Suprapubic skin (tissue), 4 donors: ENCODE measurements around the gene MTG2. TPM values are rescaled to one million over a fixed set of nuclear protein-coding genes. Genes with fewer than 3 reads are reported as not detected.

ENCODE experiments used
- DNase-seq, 2 donors: peaks; one replicate each; pipeline ENCODE4 v3.0.0-alpha.2; 2019; ENCODE audit warnings: low spot score in 2 of 2
- H3K27ac ChIP-seq: fragments of 200-600 bp; sonication (generic); one replicate; pipeline ENCODE4 v1.5.1; 2019
- H3K27me3 ChIP-seq: fragments of 200-600 bp; sonication (generic); one replicate; pipeline ENCODE4 v1.5.1; 2019
- H3K36me3 ChIP-seq: fragments of 200-600 bp; sonication (generic); one replicate; pipeline ENCODE4 v1.5.1; 2019
- H3K4me1 ChIP-seq: fragments of 200-600 bp; sonication (generic); one replicate; pipeline ENCODE4 v1.5.1; 2019
- H3K4me3 ChIP-seq: fragments of 200-600 bp; sonication (generic); one replicate; pipeline ENCODE4 v1.5.1; 2019; ENCODE audit warnings: mild to moderate bottlenecking
- H3K9me3 ChIP-seq: fragments of 200-600 bp; sonication (generic); one replicate; pipeline ENCODE4 v1.5.1; 2019
- CTCF ChIP-seq, 2 donors: fragments of 200-600 bp in 1 of 2; fragments of 450-650 bp in 1 of 2; sonication (generic) in 1 of 2; IDR thresholded peaks; one replicate each; pipeline ENCODE4 v1.5.1; 2016 to 2019; ENCODE audit warnings: antibody characterized with exemption in 2 of 2, mild to moderate bottlenecking in 1 of 2, moderate library complexity in 1 of 2
- EP300 ChIP-seq: sonication (generic); formaldehyde crosslinking; IDR thresholded peaks from one replicate; pipeline ENCODE4 v1.6.1; 2017; ENCODE audit warnings: antibody characterized with exemption
- POLR2A ChIP-seq, 2 donors: fragments of 450-650 bp; IDR thresholded peaks; one replicate each; pipeline ENCODE4 v1.6.1; 2017; ENCODE audit warnings: antibody characterized with exemption in 2 of 2, mild to moderate bottlenecking in 2 of 2, moderate library complexity in 2 of 2
- POLR2AphosphoS5 ChIP-seq, 3 donors: sonication (generic); formaldehyde crosslinking; IDR thresholded peaks; one replicate each; pipeline ENCODE4 v1.6.1; 2017; ENCODE audit warnings: antibody characterized with exemption in 3 of 3
- WGBS: methylation state at CpG from one replicate; pipeline ENCODE4 v1.1.5; 2018; 5-methylcytosine and 5-hydroxymethylcytosine counted together
- total RNA-seq, 4 donors: library from RNA; depleted of rRNA; stranded (reverse); fragments of >200 nt; gene quantifications; one replicate each; pipeline ENCODE4 v1.1.0, GENCODE V29; 2016

The MTG2 gene
- total RNA-seq, 4 donors from 2014 or later: 19.1 to 43.0 (median 30.3) TPM

GRCh38 chr20:62238569-62239277 is 55.9 kb downstream of the MTG2 start:
- H3K9me3 ChIP-seq: no peaks in the 10 kb centered on the region
- peak overlapping the region; percentile 67 for H3K4me3 ChIP-seq
- peak overlapping the region; percentile 97 for H3K27ac ChIP-seq
- no peak for TF ChIP-seq CTCF (IDR thresholded peaks at IDR 0.05)
- no peak for TF ChIP-seq POLR2A (IDR thresholded peaks at IDR 0.05)
- TF ChIP-seq POLR2AphosphoS5 (IDR thresholded peaks at IDR 0.05): no peak
- TF ChIP-seq EP300: no peak
- 0% methylated on average over 16 of the region's 70 CpGs for WGBS
- peaks cover 72% of the 10 kb centered on the region for H3K4me1 ChIP-seq
- peaks cover 4% of the 10 kb centered on the region for H3K36me3 ChIP-seq
- peaks cover 4% of the 10 kb centered on the region for H3K27me3 ChIP-seq
- DNase-seq: no peak

- H3K4me3 ChIP-seq: peak overlapping the region; percentile 67
- H3K27ac ChIP-seq: peak overlapping the region; percentile 97
- H3K4me1 ChIP-seq: peaks cover 71% of the 10 kb centered on the region
- H3K36me3 ChIP-seq: peaks cover 4% of the 10 kb centered on the region
- DNase-seq: no peak
- 28% methylated on average over 20 of the region's 23 CpGs for WGBS
- H3K9me3 ChIP-seq: no peaks in the 10 kb centered on the region
- H3K27me3 ChIP-seq: no peaks in the 10 kb centered on the region
- TF ChIP-seq POLR2AphosphoS5 (IDR thresholded peaks at IDR 0.05) (no peak), POLR2A (IDR thresholded peaks at IDR 0.05) (no peak), CTCF (IDR thresholded peaks at IDR 0.05) (no peak), EP300 (no peak)
Observed at GRCh38 chr20:62239278-62239879, 56.6 kb downstream of the MTG2 start.

GRCh38 chr20:62240020-62240685 is 57.3 kb downstream of the MTG2 start:
- Histone ChIP-seq H3K4me1 (peaks cover 68% of the 10 kb centered on the region), H3K4me3 (peak overlapping the region; percentile 67), H3K9me3 (no peaks in the 10 kb centered on the region), H3K36me3 (peaks cover 4% of the 10 kb centered on the region), H3K27ac (peak overlapping the region; percentile 97), H3K27me3 (no peaks in the 10 kb centered on the region)
- TF ChIP-seq EP300 (no peak), POLR2A (IDR thresholded peaks at IDR 0.05) (no peak), POLR2AphosphoS5 (IDR thresholded peaks at IDR 0.05) (no peak), CTCF (IDR thresholded peaks at IDR 0.05) (no peak)
- no peak for DNase-seq
- 82% methylated on average over 13 of the region's 13 CpGs for WGBS

GRCh38 chr20:62241506-62241905 is 58.7 kb downstream of the MTG2 start:
- Histone ChIP-seq H3K4me1 (peaks cover 74% of the 10 kb centered on the region), H3K36me3 (peaks cover 4% of the 10 kb centered on the region), H3K27me3 (no peaks in the 10 kb centered on the region), H3K27ac (peak overlapping the region; percentile 83), H3K4me3 (no peak overlapping the region), H3K9me3 (no peaks in the 10 kb centered on the region)
- no peak for DNase-seq
- TF ChIP-seq CTCF (IDR thresholded peaks at IDR 0.05) (no peak), POLR2AphosphoS5 (IDR thresholded peaks at IDR 0.05) (peak in 1 of 3 donors; percentile 8)
- WGBS: 48% methylated on average over 9 of the region's 10 CpGs

GRCh38 chr20:62242176-62242575 is 59.3 kb downstream of the MTG2 start:
- Histone ChIP-seq H3K27ac (peak overlapping the region; percentile 83), H3K4me3 (no peak overlapping the region)
- TF ChIP-seq EP300 (no peak), POLR2A (IDR thresholded peaks at IDR 0.05) (no peak), CTCF (IDR thresholded peaks at IDR 0.05) (no peak), POLR2AphosphoS5 (IDR thresholded peaks at IDR 0.05) (no peak)

More at GRCh38 chr20:62242176-62242575, 59.3 kb downstream of the MTG2 start:
- H3K9me3 ChIP-seq: no peaks in the 10 kb centered on the region
- peaks cover 75% of the 10 kb centered on the region for H3K4me1 ChIP-seq
- no peak for DNase-seq
- 77% methylated on average over 6 of the region's 6 CpGs for WGBS
- no peaks in the 10 kb centered on the region for H3K27me3 ChIP-seq
- peaks cover 4% of the 10 kb centered on the region for H3K36me3 ChIP-seq
